ENCODE measurements around the gene SHMT1.
"Not testable (repeated sequence)": the region's sequence is repeated elsewhere in the genome, so short reads cannot be mapped to it uniquely, and the experiment has no call there.

SHMT1 gene

DNA sequence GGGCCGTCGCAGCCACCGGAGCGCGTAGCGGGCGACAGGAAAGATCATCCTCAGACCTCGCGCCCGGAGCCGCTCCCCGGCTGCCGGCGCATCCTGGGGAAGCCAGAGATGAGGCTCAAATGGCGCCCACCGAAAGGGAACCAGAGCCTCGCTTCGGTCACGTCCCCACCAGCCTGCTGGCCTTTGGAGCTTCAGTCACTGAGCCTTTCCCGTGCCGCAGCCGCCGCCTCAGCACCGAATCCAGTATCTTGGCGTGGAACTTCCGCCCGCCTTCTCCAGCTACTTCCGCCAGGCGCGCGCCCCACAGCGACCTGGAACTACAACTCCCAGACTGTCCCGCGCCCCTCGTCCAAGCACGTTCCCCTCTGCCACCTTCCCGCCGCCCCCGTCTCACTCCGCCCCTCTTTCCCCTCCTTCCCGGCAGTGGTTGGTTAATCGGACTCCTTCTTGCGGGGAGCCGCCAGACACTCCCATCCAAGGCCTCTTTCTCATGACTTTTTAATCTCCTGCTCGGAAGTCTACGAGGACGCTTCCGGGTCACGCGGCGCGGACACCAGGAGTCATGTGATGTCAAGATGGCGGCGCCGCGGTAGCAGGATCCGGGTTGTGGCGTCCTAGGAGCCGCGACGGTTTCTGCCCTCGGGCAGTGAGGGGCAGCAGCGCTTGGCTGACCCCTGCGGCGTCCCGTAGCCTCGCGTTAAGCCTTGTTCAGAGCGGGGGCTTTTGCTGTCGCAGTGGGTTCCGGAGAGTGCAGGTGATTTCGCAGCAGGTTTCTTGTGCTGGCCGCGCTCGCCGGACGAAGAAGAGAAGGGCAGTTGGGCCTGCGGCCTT is 48.4 kb downstream of the SHMT1 start, which contains the start of the genes SMCR8 and TOP3A:
Gene SMCR8, plus strand, starts transcription at position 563 of the 831 bp plus-strand sequence. CDS start 497 bp downstream, outside the sequence.
Gene TOP3A, minus strand, starts transcription at position 264 of the 831 bp plus-strand sequence. Its CDS starts 216 bp downstream, at position 48.
- H3K4me3 ChIP-seq (ENCODE audit: low read length), result peak within 1 kb of the TSS; percentile 95
- peak; percentile 99 for DNase-seq (ENCODE audit: low read depth)
- H3K36me3 ChIP-seq (ENCODE audit: control insufficient read depth, insufficient read depth, low read length, severe bottlenecking), result peaks cover 17% of the 10 kb centered on the region
- no peaks in the 10 kb centered on the region for H3K9me3 ChIP-seq (ENCODE audit: control insufficient read depth, low read length)
- peak within 1 kb of the TSS; percentile 95 for H3K9ac ChIP-seq (ENCODE audit: low read length)
- peaks cover 51% of the 10 kb centered on the region for H3K4me1 ChIP-seq (ENCODE audit: control insufficient read depth, insufficient read depth, low read length)
- H3K27me3 ChIP-seq (replicated peaks; ENCODE audit: control insufficient read depth, insufficient read depth, low read length), result no peaks in the 10 kb centered on the region

DNA sequence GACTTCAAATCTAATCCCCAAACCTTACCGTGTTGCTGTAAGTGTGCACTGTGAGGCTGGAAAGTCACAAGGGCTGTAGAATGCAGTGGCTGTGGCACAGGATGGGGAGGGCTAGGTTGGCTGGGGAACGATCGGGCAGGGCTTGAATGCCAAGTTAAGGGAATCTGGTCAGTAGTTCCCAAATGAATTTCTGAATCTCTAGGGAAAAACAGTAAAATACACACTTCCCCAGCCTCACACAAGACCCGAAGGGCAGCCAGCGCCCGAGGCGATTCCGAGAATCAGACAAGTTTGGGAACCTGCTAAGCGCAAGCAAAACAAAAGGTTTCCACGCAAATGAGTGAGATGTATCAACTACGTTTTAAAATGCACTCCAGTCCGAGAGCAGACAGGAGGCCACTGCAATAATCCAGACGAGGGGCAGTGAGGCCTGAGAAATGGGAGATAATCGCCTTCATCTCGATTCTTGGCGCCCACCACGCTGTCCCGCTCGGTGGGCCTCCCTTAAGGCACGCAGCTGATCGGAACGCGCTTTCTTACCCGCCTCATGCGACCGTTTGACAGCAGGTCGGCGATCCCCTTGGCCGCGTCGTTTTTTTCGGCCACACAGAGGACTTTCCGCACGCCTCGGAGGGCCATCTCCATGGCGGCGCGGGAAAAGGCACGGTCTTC is 49.2 kb downstream of the SHMT1 start:
- peak overlapping the region; percentile 95 for H3K9ac ChIP-seq (ENCODE audit: low read length)
- peaks cover 18% of the 10 kb centered on the region for H3K36me3 ChIP-seq (ENCODE audit: control insufficient read depth, insufficient read depth, low read length, severe bottlenecking)
- peaks cover 43% of the 10 kb centered on the region for H3K4me1 ChIP-seq (ENCODE audit: control insufficient read depth, insufficient read depth, low read length)
- no peaks in the 10 kb centered on the region for H3K9me3 ChIP-seq (ENCODE audit: control insufficient read depth, low read length)
- H3K27me3 ChIP-seq (replicated peaks; ENCODE audit: control insufficient read depth, insufficient read depth, low read length), result no peaks in the 10 kb centered on the region
- peak; percentile 64 for DNase-seq (ENCODE audit: low read depth)
- H3K4me3 ChIP-seq (ENCODE audit: low read length), result peak overlapping the region; percentile 95

DNA sequence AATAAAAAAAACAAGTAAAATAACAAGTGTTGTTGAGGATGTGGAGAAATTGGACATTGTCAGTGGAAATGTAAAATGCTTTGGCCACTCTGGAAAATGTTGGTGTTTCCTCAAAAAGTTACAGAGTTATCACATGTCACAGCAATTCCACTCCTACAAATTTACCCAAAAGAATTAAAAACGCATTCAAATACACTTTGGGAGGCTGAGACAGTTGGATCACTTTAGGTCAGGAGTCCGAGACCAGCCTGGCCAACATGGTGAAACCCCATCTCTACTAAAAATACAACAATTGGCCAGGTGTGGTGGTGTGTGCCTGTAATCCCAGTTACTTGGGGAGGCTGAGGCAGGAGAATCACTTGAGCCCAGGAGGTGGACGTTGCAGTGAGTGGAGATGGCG is 54.1 kb downstream of the SHMT1 start:
- Histone ChIP-seq H3K4me3 (ENCODE audit: low read length) (no peak overlapping the region), H3K4me1 (ENCODE audit: control insufficient read depth, insufficient read depth, low read length) (peaks cover 24% of the 10 kb centered on the region), H3K9me3 (ENCODE audit: control insufficient read depth, low read length) (no peaks in the 10 kb centered on the region), H3K9ac (ENCODE audit: low read length) (no peak overlapping the region), H3K27me3 (replicated peaks; ENCODE audit: control insufficient read depth, insufficient read depth, low read length) (no peaks in the 10 kb centered on the region), H3K36me3 (ENCODE audit: control insufficient read depth, insufficient read depth, low read length, severe bottlenecking) (peaks cover 37% of the 10 kb centered on the region)
- no peak for DNase-seq (ENCODE audit: low read depth)

DNA sequence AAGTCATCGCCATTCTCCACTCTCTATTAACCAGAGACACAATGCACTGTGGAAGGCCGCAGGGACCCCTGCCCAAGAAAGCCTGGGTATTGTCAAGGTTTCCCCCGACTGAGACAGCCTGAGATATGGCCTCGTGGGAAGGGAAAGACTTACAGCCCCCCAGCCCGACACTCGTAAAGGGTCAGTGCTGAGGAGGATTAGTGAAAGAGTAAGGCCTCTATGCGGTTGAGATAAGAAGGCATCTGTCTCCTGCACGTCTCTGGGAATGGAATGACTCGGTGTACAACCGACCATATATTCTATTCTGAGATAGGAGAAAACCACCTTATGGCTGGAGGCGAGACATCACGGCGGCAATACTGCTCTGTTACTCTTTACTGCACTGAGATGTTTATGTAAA is 60.1 kb downstream of the SHMT1 start:
- peaks cover 75% of the 10 kb centered on the region for H3K36me3 ChIP-seq (ENCODE audit: control insufficient read depth, insufficient read depth, low read length, severe bottlenecking)
- H3K4me3 ChIP-seq (ENCODE audit: low read length); H3K27me3 ChIP-seq (replicated peaks; ENCODE audit: control insufficient read depth, insufficient read depth, low read length); H3K9me3 ChIP-seq (ENCODE audit: control insufficient read depth, low read length); H3K4me1 ChIP-seq (ENCODE audit: control insufficient read depth, insufficient read depth, low read length); DNase-seq (ENCODE audit: low read depth); H3K9ac ChIP-seq (ENCODE audit: low read length): not testable (repeated sequence)

DNA sequence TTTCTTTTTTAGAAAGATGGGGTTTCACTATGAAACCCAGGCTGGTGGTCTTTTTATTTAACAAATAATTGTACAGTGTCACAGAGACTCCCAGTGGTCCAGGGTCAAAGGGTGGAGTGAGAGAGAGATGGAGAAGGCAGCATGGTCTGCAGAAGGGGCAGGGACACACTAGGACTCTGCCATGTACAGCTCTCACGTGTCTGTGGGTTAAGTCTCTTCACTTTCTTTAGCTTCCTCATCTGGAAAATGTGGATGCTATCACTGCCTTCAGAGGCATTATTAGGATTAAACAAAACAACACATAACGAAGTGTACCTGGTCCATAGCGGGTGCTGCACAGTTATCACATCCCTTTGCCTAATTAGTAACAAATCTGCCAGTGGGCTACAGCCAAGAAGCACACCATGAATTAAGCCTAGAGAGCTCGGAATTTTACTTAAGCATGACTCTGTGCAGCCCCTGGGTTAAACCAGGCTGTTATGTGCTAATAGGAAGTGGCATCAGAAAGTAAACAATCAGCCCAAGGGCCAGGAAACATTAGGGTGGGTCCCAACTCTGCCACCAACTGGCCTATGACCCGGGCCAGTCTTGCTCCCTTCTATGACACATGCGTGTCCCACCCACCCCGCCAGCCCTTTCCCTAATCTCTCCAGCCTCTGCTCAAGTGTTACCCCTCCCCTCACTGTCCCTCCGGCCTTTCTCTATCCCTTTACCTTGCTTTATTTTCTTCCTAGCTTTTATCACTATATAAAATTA is 62.4 kb downstream of the SHMT1 start:
- no peaks in the 10 kb centered on the region for H3K9me3 ChIP-seq (ENCODE audit: control insufficient read depth, low read length)
- DNase-seq (ENCODE audit: low read depth), result no peak
- H3K4me1 ChIP-seq (ENCODE audit: control insufficient read depth, insufficient read depth, low read length), result peaks cover 4% of the 10 kb centered on the region
- no peaks in the 10 kb centered on the region for H3K27me3 ChIP-seq (replicated peaks; ENCODE audit: control insufficient read depth, insufficient read depth, low read length)
- no peak overlapping the region for H3K9ac ChIP-seq (ENCODE audit: low read length)
- no peak overlapping the region for H3K4me3 ChIP-seq (ENCODE audit: low read length)
- peaks cover 62% of the 10 kb centered on the region for H3K36me3 ChIP-seq (ENCODE audit: control insufficient read depth, insufficient read depth, low read length, severe bottlenecking)

DNA sequence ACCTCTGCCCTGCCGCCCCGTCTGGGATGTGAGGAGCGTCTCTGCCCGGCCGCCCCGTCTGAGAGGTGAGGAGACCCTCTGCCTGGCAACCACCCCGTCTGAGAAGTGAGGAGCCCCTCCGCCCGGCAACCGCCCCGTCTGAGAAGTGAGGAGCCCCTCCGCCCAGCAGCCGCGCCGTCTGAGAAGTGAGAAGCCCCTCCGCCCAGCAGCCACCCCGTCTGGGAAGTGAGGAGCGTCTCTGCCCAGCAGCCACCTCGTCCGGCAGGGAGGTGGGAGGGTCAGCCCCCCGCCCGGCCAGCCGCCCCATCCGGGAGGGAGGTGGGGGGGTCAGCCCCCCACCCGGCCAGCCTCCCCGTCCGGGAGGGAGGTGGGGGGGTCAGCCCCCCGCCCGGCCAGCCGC is 65.3 kb downstream of the SHMT1 start:
- H3K36me3 ChIP-seq (ENCODE audit: control insufficient read depth, insufficient read depth, low read length, severe bottlenecking), result peaks cover 45% of the 10 kb centered on the region
- H3K9ac ChIP-seq (ENCODE audit: low read length); DNase-seq (ENCODE audit: low read depth); H3K4me1 ChIP-seq (ENCODE audit: control insufficient read depth, insufficient read depth, low read length); H3K4me3 ChIP-seq (ENCODE audit: low read length); H3K9me3 ChIP-seq (ENCODE audit: control insufficient read depth, low read length); H3K27me3 ChIP-seq (replicated peaks; ENCODE audit: control insufficient read depth, insufficient read depth, low read length): not testable (repeated sequence)

DNA sequence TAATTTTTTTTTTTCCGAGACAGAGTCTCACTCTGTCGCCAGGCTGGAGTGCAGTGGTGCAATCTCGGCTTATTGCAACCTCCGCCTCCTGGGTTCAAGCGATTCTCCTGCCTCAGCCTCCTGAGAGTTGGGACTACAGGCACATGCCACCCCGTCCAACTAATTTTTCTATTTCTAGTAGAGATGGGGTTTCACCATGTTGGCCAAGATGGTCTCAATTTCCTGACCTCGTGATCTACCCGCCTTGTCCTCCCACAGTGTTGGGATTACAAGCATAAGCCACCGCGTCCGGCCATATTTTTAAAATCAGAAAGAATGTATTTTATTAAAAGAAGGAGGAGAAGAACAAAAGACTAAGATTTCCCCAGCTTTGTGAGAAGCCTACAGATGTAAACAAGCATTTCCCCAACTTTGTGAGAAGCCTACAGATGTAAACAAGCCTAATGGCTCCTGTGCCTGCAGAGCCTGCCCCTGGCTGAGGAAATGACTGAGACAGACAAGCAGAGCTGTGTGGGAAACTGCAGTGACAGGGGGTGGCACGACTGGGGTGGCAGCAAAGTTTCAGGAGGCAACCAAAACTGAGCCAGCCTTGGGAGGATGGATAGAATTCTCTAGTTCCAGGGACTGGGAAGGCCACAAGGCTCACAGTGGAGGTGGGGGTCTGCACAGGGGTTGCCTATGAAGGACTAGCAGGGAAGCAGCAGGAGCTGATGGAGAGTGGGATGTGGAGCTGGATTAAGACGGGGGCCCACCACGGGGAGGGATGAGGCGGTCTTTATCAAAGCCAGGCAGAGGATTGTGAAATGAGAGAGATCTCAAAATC is 71.4 kb downstream of the SHMT1 start:
- Histone ChIP-seq H3K4me3 (ENCODE audit: low read length) (no peak overlapping the region), H3K36me3 (ENCODE audit: control insufficient read depth, insufficient read depth, low read length, severe bottlenecking) (peaks cover 57% of the 10 kb centered on the region), H3K27me3 (replicated peaks; ENCODE audit: control insufficient read depth, insufficient read depth, low read length) (no peaks in the 10 kb centered on the region), H3K4me1 (ENCODE audit: control insufficient read depth, insufficient read depth, low read length) (no peaks in the 10 kb centered on the region), H3K9me3 (ENCODE audit: control insufficient read depth, low read length) (no peaks in the 10 kb centered on the region), H3K9ac (ENCODE audit: low read length) (no peak overlapping the region)
- no peak for DNase-seq (ENCODE audit: low read depth)

DNA sequence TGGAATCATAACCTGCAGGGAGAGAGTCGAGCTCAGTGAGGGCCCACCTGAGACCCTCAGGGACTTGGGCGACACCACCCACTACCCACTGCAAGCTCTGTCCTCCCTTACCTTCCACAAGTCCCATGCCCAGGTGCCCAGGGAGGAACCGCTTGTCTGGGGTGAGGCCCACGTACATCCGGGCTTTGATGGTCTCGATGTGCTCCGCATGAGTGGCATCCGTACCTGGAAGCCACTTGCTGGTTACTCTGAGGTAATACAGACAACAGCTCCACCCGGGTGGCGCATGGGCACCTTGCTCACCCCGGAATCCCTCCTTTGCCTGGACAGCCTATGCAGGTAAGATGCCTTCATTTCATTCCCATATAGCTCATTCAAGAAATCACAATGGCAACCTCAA is 78.1 kb downstream of the SHMT1 start:
- H3K9me3 ChIP-seq (ENCODE audit: control insufficient read depth, low read length), result no peaks in the 10 kb centered on the region
- no peak for DNase-seq (ENCODE audit: low read depth)
- peaks cover 76% of the 10 kb centered on the region for H3K36me3 ChIP-seq (ENCODE audit: control insufficient read depth, insufficient read depth, low read length, severe bottlenecking)
- H3K9ac ChIP-seq (ENCODE audit: low read length), result no peak overlapping the region
- H3K4me3 ChIP-seq (ENCODE audit: low read length), result no peak overlapping the region
- peaks cover 5% of the 10 kb centered on the region for H3K4me1 ChIP-seq (ENCODE audit: control insufficient read depth, insufficient read depth, low read length)
- H3K27me3 ChIP-seq (replicated peaks; ENCODE audit: control insufficient read depth, insufficient read depth, low read length), result no peaks in the 10 kb centered on the region

DNA sequence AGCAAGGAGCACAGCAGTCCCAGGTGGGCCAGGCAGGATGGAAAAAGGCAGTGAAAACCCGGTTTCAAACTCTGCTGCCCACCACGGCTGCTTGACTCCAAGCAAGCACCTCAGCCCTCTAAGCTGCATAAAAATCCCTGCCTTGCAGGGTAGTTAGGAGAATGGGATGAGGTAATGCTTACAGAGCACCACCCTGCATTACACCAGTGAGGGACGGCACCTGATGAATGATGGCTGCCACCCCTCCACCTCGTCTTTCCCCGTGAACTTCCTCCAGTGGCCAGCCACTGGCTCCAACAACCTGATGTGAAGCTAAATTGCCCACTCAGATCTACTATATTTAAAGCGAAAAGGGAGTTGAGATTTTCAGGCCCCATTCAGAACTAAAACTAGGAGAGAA is 81.6 kb downstream of the SHMT1 start:
- Histone ChIP-seq H3K9ac (ENCODE audit: low read length) (no peak overlapping the region), H3K4me3 (ENCODE audit: low read length) (no peak overlapping the region), H3K36me3 (ENCODE audit: control insufficient read depth, insufficient read depth, low read length, severe bottlenecking) (peaks cover 71% of the 10 kb centered on the region), H3K4me1 (ENCODE audit: control insufficient read depth, insufficient read depth, low read length) (peaks cover 18% of the 10 kb centered on the region), H3K9me3 (ENCODE audit: control insufficient read depth, low read length) (no peaks in the 10 kb centered on the region), H3K27me3 (replicated peaks; ENCODE audit: control insufficient read depth, insufficient read depth, low read length) (no peaks in the 10 kb centered on the region)
- DNase-seq (ENCODE audit: low read depth), result no peak

DNA sequence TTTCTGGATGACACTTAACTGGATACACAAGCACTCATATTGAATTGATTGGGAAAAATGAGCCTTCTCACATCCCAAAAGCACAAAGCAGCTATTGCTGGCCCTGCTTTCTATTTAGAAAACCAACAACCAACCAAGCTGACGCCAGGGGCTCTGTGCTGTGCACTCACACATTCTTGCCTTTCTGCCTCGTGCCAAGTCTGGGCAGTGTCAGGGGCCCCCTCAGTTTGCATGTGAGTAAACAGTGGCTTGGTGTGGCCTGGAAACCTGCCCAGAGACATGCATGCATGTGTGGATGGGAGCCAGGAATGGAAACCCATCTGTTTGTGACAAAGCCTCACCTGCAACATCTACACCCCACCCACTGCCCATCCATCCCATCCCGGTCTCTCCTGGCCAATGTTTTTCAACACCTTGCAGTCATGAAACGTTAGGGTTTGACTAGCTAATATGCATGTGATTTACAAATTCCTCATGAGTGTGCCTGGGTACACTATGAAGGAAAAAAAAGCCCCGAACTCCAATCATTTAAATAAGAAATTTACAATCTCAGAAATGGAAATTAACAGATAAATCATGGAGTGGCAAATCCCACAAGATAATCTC is 82.5 kb downstream of the SHMT1 start:
- Histone ChIP-seq H3K9ac (ENCODE audit: low read length) (no peak overlapping the region), H3K9me3 (ENCODE audit: control insufficient read depth, low read length) (no peaks in the 10 kb centered on the region), H3K36me3 (ENCODE audit: control insufficient read depth, insufficient read depth, low read length, severe bottlenecking) (peaks cover 75% of the 10 kb centered on the region), H3K4me1 (ENCODE audit: control insufficient read depth, insufficient read depth, low read length) (peaks cover 18% of the 10 kb centered on the region), H3K27me3 (replicated peaks; ENCODE audit: control insufficient read depth, insufficient read depth, low read length) (no peaks in the 10 kb centered on the region), H3K4me3 (ENCODE audit: low read length) (no peak overlapping the region)
- DNase-seq (ENCODE audit: low read depth), result peak; percentile 29
